ENCODE measurements around the gene PHF20.

GRCh38 chr20:35730583-35731468, 41.0 kb upstream of the PHF20 start:
- TF ChIP-seq CTCF (IDR thresholded peaks at IDR 0.05) (no peak), POLR2A (IDR thresholded peaks at IDR 0.05) (no peak)

Measured in gastroesophageal sphincter (tissue), 3 donors.